HL-60 (cell line): ENCODE data around the gene ATXN7L3.

Source experiments
- DNase-seq, 2 experiments: peaks; one replicate each; pipeline ENCODE4 v3.0.0-alpha.2; 2010 to 2020; ENCODE audit warnings: low read depth in 1 of 2, low spot score in 1 of 2
- H3K27ac ChIP-seq: fragments of 250-450 bp; sonication (Bioruptor Pico); replicated peaks from 2 replicates; pipeline ENCODE4 v1.5.1; 2020; ENCODE audit warnings: mild to moderate bottlenecking, moderate library complexity
- H3K27me3 ChIP-seq: fragments of 250-450 bp; sonication (Bioruptor Pico); 2 replicates; pipeline ENCODE4 v1.5.1; 2021; ENCODE audit warnings: mild to moderate bottlenecking, moderate library complexity; ENCODE audit not compliant: insufficient read depth, poor library complexity, severe bottlenecking
- H3K4me3 ChIP-seq: replicated peaks from 2 replicates; pipeline ENCODE4 v1.5.1; 2011; ENCODE audit warnings: mild to moderate bottlenecking, control low read depth, low read length; ENCODE audit not compliant: insufficient read depth
- CTCF ChIP-seq: IDR thresholded peaks from one replicate; pipeline ENCODE4 v1.5.1; 2011; ENCODE audit warnings: low read length, control low read depth, inconsistent platforms; ENCODE audit not compliant: insufficient read depth
- GABPA ChIP-seq: IDR thresholded peaks from 2 replicates; pipeline ENCODE4 v1.6.1; 2012; ENCODE audit warnings: low read depth
- POLR2AphosphoS5 ChIP-seq: IDR thresholded peaks from 2 replicates; pipeline ENCODE4 v1.6.1; 2012; ENCODE audit warnings: low read depth
- REST ChIP-seq: IDR thresholded peaks from 2 replicates; pipeline ENCODE4 v1.6.1; 2012; ENCODE audit warnings: low read depth; ENCODE audit not compliant: insufficient replicate concordance
- SPI1 ChIP-seq: IDR thresholded peaks from 2 replicates; pipeline ENCODE4 v1.6.1; 2012; ENCODE audit warnings: low read depth, mild to moderate bottlenecking, borderline replicate concordance

ATXN7L3 gene

GRCh38 chr17:44212507-44213402 lies 13.1 kb upstream of the ATXN7L3 start:
- Histone ChIP-seq H3K27ac (no peak overlapping the region), H3K4me3 (no peak overlapping the region), H3K27me3 (no peaks in the 10 kb centered on the region)
- no peak for DNase-seq
- TF ChIP-seq REST = no peak
- no peak for TF ChIP-seq GABPA
- TF ChIP-seq CTCF = no peak
- TF ChIP-seq POLR2AphosphoS5 = 0 out of 2 replicates have a peak, but pooled peaks have one; percentile 31
- TF ChIP-seq SPI1 = no peak

GRCh38 chr17:44211281-44212265 lies 11.9 kb upstream of the ATXN7L3 start:
- no peak for TF ChIP-seq CTCF
- TF ChIP-seq REST = no peak
- 0 out of 2 replicates have a peak, but pooled peaks have one; percentile 43 for TF ChIP-seq POLR2AphosphoS5
- TF ChIP-seq SPI1 = no peak
- TF ChIP-seq GABPA = no peak
- H3K27me3 ChIP-seq = no peaks in the 10 kb centered on the region
- H3K4me3 ChIP-seq = no peak overlapping the region
- no peak for DNase-seq
- peak overlapping the region; percentile 55 for H3K27ac ChIP-seq

- Histone ChIP-seq H3K27ac (peak overlapping the region; percentile 55), H3K4me3 (no peak overlapping the region), H3K27me3 (no peaks in the 10 kb centered on the region)
- DNase-seq = peak in 1 of 2 experiments; percentile 92
- TF ChIP-seq POLR2AphosphoS5 = peak; percentile 91
- TF ChIP-seq SPI1 = peak; percentile 47; the same call in 1 of the 2 replicates
- peak; percentile 23; the same call in 1 of the 2 replicates for TF ChIP-seq GABPA
- TF ChIP-seq REST = no peak
- TF ChIP-seq CTCF = peak; percentile 91
These were observed 10.9 kb upstream of the ATXN7L3 start for GRCh38 chr17:44210342-44211192.
